Right cardiac atrium (tissue), 5 donors: ENCODE measurements around the gene SAMM50. TPM values are rescaled to one million over a fixed set of nuclear protein-coding genes. Genes with fewer than 3 reads are reported as not detected.
A peak's percentile ranks its signal among the peaks of the same experiment; 100 is the strongest.

Source experiments
- ATAC-seq, 2 donors: fragments of 200-7000 bp; cut with Tn5 transposase; one replicate each; pipeline versions ENCODE4 v1.8.0 to v1.9.1; 2020; ENCODE audit warnings: moderate library complexity in 2 of 2, mild to moderate bottlenecking in 1 of 2
- DNase-seq, 3 donors: peaks; one replicate each; pipeline ENCODE4 v3.0.0-alpha.2; 2020
- H3K27ac ChIP-seq: one replicate; pipeline ENCODE4 v1.5.1; 2013; ENCODE audit warnings: mild to moderate bottlenecking, low read length, control low read depth, moderate library complexity
- H3K27me3 ChIP-seq: one replicate; pipeline ENCODE4 v1.6.1; 2013; ENCODE audit not compliant: control insufficient read depth, insufficient read depth
- H3K4me1 ChIP-seq: one replicate; pipeline ENCODE4 v1.6.1; 2013; ENCODE audit warnings: low read length; ENCODE audit not compliant: control insufficient read depth, insufficient read depth
- H3K4me3 ChIP-seq: one replicate; pipeline ENCODE4 v1.5.1; 2013; ENCODE audit warnings: low read length, control low read depth
- H3K9me3 ChIP-seq: one replicate; pipeline ENCODE4 v1.6.1; 2013; ENCODE audit warnings: low read length; ENCODE audit not compliant: control insufficient read depth
- WGBS: extraction: QIAGEN DNeasy Blood & Tissue Kit; methylation state at CpG from one replicate; pipeline ENCODE4 v1.1.7; 2013; 5-methylcytosine and 5-hydroxymethylcytosine counted together
- intact Hi-C, 4 donors: fragments of 100-400 bp; cut with DNase I; formaldehyde crosslinking; loops; one replicate each; pipeline versions ENCODE4 v1.11.0 to v1.14.0; 2022 to 2023
- polyA plus RNA-seq: library from polyadenylated mRNA; stranded (reverse); fragments of 200-250 nt; gene quantifications from one replicate; pipeline ENCODE4 v1.2.3, GENCODE V29; 2013
- total RNA-seq, 4 donors: library from RNA; stranded (reverse); fragmentation: NEBNext Ultra II Directional; extraction: Animal tissue kit (Norgen Biotek cat#: 25700); gene quantifications; one replicate each; pipeline ENCODE4 v1.2.1, GENCODE V29; 2021
- donor health status: healthy with polysubstance abuse.
- donor health status: DM: no; HTN: yes; CAD: no.
- donor health status: DM: no; HTN: no; CAD: no.
- donor health status: DM: no; HTN: yes; CAD: no; lungs with severe emphysema.
- donor health status: DM: yes; HTN: yes; CAD: no.

SAMM50 gene
- total and polyA plus RNA-seq, 5 donors = 48.0 to 65.3 (median 60.6) TPM

GRCh38 chr22:43995057-43995685, 39.9 kb downstream of the SAMM50 start:
- Histone ChIP-seq H3K27me3 (no peaks in the 10 kb centered on the region), H3K27ac (no peak overlapping the region), H3K4me1 (no peaks in the 10 kb centered on the region), H3K4me3 (no peak overlapping the region), H3K9me3 (no peaks in the 10 kb centered on the region)
- WGBS = 94% methylated on average over 15 of the region's 15 CpGs
- DNase-seq (no peak), ATAC-seq (no peak)
- intact Hi-C loops = loop anchor here in 3 of 4 donors (5.0 to 10.0 kb wide), 3 partner anchors 90 to 340 kb away; no protein-coding TSS in a partner anchor

GRCh38 chr22:43995798-43996169, 40.5 kb downstream of the SAMM50 start:
- 70% methylated on average over 10 of the region's 10 CpGs for WGBS
- Histone ChIP-seq H3K4me3 (no peak overlapping the region), H3K27ac (no peak overlapping the region), H3K9me3 (no peaks in the 10 kb centered on the region), H3K4me1 (no peaks in the 10 kb centered on the region), H3K27me3 (no peaks in the 10 kb centered on the region)
- ATAC-seq (no peak), DNase-seq (no peak)
- intact Hi-C loops = loop anchor here in 3 of 4 donors (5.0 to 10.0 kb wide), 3 partner anchors 89 to 339 kb away; no protein-coding TSS in a partner anchor

GRCh38 chr22:43996170-43996980, 41.1 kb downstream of the SAMM50 start:
- DNase-seq (peak; percentile 62 to 85 (median 82)), ATAC-seq (peak in 1 of 2 donors; percentile 32)
- H3K27ac ChIP-seq = no peak overlapping the region
- intact Hi-C loops = loop anchor here in 3 of 4 donors (5.0 to 10.0 kb wide), 3 partner anchors 88 to 338 kb away; no protein-coding TSS in a partner anchor
- no peak overlapping the region for H3K4me3 ChIP-seq
- WGBS = 83% methylated on average over 45 of the region's 45 CpGs
- no peaks in the 10 kb centered on the region for H3K27me3 ChIP-seq
- H3K9me3 ChIP-seq = no peaks in the 10 kb centered on the region
- no peaks in the 10 kb centered on the region for H3K4me1 ChIP-seq

GRCh38 chr22:43996981-43997265, 41.7 kb downstream of the SAMM50 start:
- no peaks in the 10 kb centered on the region for H3K4me1 ChIP-seq
- ATAC-seq = no peak
- DNase-seq = no peak
- no peaks in the 10 kb centered on the region for H3K27me3 ChIP-seq
- H3K27ac ChIP-seq = no peak overlapping the region
- WGBS = 90% methylated on average over 8 of the region's 8 CpGs
- no peaks in the 10 kb centered on the region for H3K9me3 ChIP-seq
- intact Hi-C loops = loop anchor here in 3 of 4 donors (5.0 to 10.0 kb wide), 3 partner anchors 88 to 338 kb away; no protein-coding TSS in a partner anchor
- H3K4me3 ChIP-seq = no peak overlapping the region

GRCh38 chr22:43998679-43999264, 43.5 kb downstream of the SAMM50 start:
- no peak overlapping the region for H3K4me3 ChIP-seq
- ATAC-seq (peak; percentile 70 to 77), DNase-seq (no peak)
- H3K9me3 ChIP-seq = no peaks in the 10 kb centered on the region
- H3K4me1 ChIP-seq = no peaks in the 10 kb centered on the region
- H3K27ac ChIP-seq = peak overlapping the region; percentile 11
- H3K27me3 ChIP-seq = no peaks in the 10 kb centered on the region
- 59% methylated on average over 15 of the region's 15 CpGs for WGBS
- intact Hi-C loops = loop anchor here in 3 of 4 donors (5.0 to 10.0 kb wide), 3 partner anchors 86 to 336 kb away; no protein-coding TSS in a partner anchor

GRCh38 chr22:43999378-43999777, 44.1 kb downstream of the SAMM50 start:
- ATAC-seq (no peak), DNase-seq (no peak)
- Histone ChIP-seq H3K27ac (peak overlapping the region; percentile 17), H3K4me1 (no peaks in the 10 kb centered on the region), H3K9me3 (no peaks in the 10 kb centered on the region), H3K4me3 (no peak overlapping the region), H3K27me3 (no peaks in the 10 kb centered on the region)
- 92% methylated on average over 3 of the region's 3 CpGs for WGBS
- intact Hi-C loops = loop anchor here in 3 of 4 donors (5.0 to 10.0 kb wide), 3 partner anchors 85 to 335 kb away; no protein-coding TSS in a partner anchor

GRCh38 chr22:44000123-44000522, 44.9 kb downstream of the SAMM50 start:
- Histone ChIP-seq H3K9me3 (no peaks in the 10 kb centered on the region), H3K27ac (no peak overlapping the region), H3K27me3 (no peaks in the 10 kb centered on the region), H3K4me1 (no peaks in the 10 kb centered on the region), H3K4me3 (no peak overlapping the region)
- intact Hi-C loops = no loop called here
- DNase-seq (no peak), ATAC-seq (no peak)
- WGBS = 97% methylated on average over 4 of the region's 4 CpGs

GRCh38 chr22:44001521-44001920, 46.3 kb downstream of the SAMM50 start:
- Histone ChIP-seq H3K4me1 (no peaks in the 10 kb centered on the region), H3K4me3 (no peak overlapping the region), H3K9me3 (no peaks in the 10 kb centered on the region), H3K27ac (no peak overlapping the region), H3K27me3 (no peaks in the 10 kb centered on the region)
- ATAC-seq (no peak), DNase-seq (no peak)
- 80% methylated on average over 7 of the region's 7 CpGs for WGBS
- intact Hi-C loops = no loop called here

- 86% methylated on average over 11 of the region's 11 CpGs for WGBS
- Histone ChIP-seq H3K27ac (no peak overlapping the region), H3K27me3 (no peaks in the 10 kb centered on the region), H3K4me1 (no peaks in the 10 kb centered on the region), H3K9me3 (no peaks in the 10 kb centered on the region), H3K4me3 (no peak overlapping the region)
- no peak for ATAC-seq
- intact Hi-C loops = no loop called here
- DNase-seq = no peak
Measured at GRCh38 chr22:44002324-44002723, 47.1 kb downstream of the SAMM50 start.

GRCh38 chr22:44002997-44003396, 47.8 kb downstream of the SAMM50 start:
- no peak overlapping the region for H3K4me3 ChIP-seq
- DNase-seq (no peak), ATAC-seq (peak in 1 of 2 donors; percentile 13)
- no peak overlapping the region for H3K27ac ChIP-seq
- 71% methylated on average over 8 of the region's 8 CpGs for WGBS
- no peaks in the 10 kb centered on the region for H3K4me1 ChIP-seq
- intact Hi-C loops = no loop called here
- no peaks in the 10 kb centered on the region for H3K27me3 ChIP-seq
- no peaks in the 10 kb centered on the region for H3K9me3 ChIP-seq
